AG04450 (cell line): ENCODE measurements around the gene GDF10. TPM values are rescaled to one million over a fixed set of nuclear protein-coding genes. Genes with fewer than 3 reads are reported as not detected.

Experiments used
- CTCF ChIA-PET: fragments of 300-600, 350-600 bp; formaldehyde crosslinking; extraction: SDS; loops from one replicate; lab custom pipeline; 2022; ENCODE audit warnings: antibody characterized with exemption, inconsistent platforms; lab: Charles Lee
- POLR2A ChIA-PET: fragments of 350-600 bp; formaldehyde crosslinking; extraction: SDS; loops from one replicate; lab custom pipeline; 2021; ENCODE audit warnings: antibody characterized with exemption, inconsistent platforms; lab: Yijun Ruan, JAX
- DNase-seq: peaks from one replicate; pipeline ENCODE4 v3.0.0-alpha.2; 2011; ENCODE audit warnings: low read depth, low spot score
- H3K27ac ChIP-seq: one replicate; pipeline ENCODE4 v1.5.1; 2012; ENCODE audit warnings: low read depth, low read length, control low read depth
- H3K27me3 ChIP-seq: one replicate; pipeline ENCODE4 v1.6.0; 2012; ENCODE audit warnings: low read length; ENCODE audit not compliant: control insufficient read depth, insufficient read depth
- H3K4me3 ChIP-seq: 2 replicates; pipeline ENCODE4 v1.5.1; 2011; ENCODE audit warnings: mild to moderate bottlenecking, low read depth, low read length, control low read depth
- H3K9me3 ChIP-seq: 2 replicates; pipeline ENCODE4 v1.5.1; 2012; ENCODE audit warnings: low read length; ENCODE audit not compliant: control insufficient read depth, insufficient read depth
- polyA minus RNA-seq: library from RNA; depleted of rRNA, polyadenylated mRNA; stranded (reverse); fragments of >200 nt; gene quantifications from 2 replicates; pipeline ENCODE4 v1.2.3, GENCODE V29; 2011; rRNA and poly(A)+ RNA removed
- polyA plus RNA-seq: library from polyadenylated mRNA; depleted of rRNA; stranded (reverse); fragments of >200 nt; gene quantifications from 2 replicates; pipeline ENCODE4 v1.2.3, GENCODE V29; 2011; rRNA removed
- TF ChIP-seq, protein P1 (sequence below): IDR thresholded peaks from 2 replicates; pipeline ENCODE4 v1.5.1; 2011; ENCODE audit warnings: low read depth, low read length, control low read depth, inconsistent platforms

Gene GDF10, protein sequence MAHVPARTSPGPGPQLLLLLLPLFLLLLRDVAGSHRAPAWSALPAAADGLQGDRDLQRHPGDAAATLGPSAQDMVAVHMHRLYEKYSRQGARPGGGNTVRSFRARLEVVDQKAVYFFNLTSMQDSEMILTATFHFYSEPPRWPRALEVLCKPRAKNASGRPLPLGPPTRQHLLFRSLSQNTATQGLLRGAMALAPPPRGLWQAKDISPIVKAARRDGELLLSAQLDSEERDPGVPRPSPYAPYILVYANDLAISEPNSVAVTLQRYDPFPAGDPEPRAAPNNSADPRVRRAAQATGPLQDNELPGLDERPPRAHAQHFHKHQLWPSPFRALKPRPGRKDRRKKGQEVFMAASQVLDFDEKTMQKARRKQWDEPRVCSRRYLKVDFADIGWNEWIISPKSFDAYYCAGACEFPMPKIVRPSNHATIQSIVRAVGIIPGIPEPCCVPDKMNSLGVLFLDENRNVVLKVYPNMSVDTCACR
- polyA plus RNA-seq (0.09 and 0.14 TPM in 2 replicates), polyA minus RNA-seq (0.09 and 0.48 TPM in 2 replicates)

DNA sequence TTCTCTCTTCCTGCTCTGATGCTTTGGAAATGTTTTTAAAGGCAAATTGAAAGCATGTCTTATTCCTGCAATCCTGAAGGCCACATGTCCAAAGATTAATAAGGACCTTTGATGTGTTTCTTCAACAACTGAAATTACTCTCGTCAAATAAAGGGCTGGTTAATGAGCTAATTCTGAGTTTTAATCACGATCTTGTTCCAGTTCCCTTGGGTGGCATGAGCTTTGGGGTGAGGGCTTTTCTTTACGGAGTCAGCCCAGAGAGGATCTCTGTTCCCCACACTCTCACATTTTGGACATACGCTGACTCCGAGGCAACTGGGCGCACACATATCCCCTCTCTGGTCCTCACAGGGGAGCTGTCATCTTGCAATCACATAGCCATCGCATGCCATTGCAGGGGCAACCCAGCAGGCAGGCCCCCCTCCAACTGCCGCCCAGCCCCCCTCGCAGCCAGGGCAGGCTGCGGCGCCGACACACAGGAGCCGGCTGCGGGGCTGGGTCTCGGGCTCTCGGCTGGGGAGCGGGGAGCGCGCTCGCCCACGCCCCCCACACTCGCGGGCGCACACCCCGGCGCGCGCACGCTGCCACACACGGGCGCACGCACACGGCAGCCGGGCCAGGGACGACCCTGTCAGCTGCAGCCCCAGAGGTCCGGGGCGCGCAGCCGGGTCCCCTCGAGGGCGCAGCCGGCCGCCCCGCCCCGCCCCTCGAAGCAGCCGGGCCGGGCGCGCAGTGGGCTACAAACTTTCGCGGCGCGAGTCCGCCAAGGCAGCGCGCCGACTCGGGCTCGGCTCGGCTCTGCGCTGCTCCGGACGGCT, at the start of gene GDF10:
Gene GDF10, plus strand, starts transcription at position 587 of the 818 bp plus-strand sequence. CDS start 455 bp downstream, outside the sequence.
- CTCF ChIA-PET = interaction anchor here (1.4 kb wide), 2 partner anchors 12 to 275 kb away, joined by 4 to 5 read pairs; no protein-coding TSS in a partner anchor
- peak within 1 kb of the TSS; percentile 34; the same call in 1 of the 2 replicates for H3K4me3 ChIP-seq
- POLR2A ChIA-PET = no interaction called here
- no peak within 1 kb of the TSS for H3K27ac ChIP-seq
- DNase-seq = no peak
- H3K27me3 ChIP-seq = peaks cover 71% of the 10 kb centered on the region
- TF ChIP-seq, protein P1, sequence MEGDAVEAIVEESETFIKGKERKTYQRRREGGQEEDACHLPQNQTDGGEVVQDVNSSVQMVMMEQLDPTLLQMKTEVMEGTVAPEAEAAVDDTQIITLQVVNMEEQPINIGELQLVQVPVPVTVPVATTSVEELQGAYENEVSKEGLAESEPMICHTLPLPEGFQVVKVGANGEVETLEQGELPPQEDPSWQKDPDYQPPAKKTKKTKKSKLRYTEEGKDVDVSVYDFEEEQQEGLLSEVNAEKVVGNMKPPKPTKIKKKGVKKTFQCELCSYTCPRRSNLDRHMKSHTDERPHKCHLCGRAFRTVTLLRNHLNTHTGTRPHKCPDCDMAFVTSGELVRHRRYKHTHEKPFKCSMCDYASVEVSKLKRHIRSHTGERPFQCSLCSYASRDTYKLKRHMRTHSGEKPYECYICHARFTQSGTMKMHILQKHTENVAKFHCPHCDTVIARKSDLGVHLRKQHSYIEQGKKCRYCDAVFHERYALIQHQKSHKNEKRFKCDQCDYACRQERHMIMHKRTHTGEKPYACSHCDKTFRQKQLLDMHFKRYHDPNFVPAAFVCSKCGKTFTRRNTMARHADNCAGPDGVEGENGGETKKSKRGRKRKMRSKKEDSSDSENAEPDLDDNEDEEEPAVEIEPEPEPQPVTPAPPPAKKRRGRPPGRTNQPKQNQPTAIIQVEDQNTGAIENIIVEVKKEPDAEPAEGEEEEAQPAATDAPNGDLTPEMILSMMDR = no peak
- H3K9me3 ChIP-seq = no peaks in the 10 kb centered on the region

DNA sequence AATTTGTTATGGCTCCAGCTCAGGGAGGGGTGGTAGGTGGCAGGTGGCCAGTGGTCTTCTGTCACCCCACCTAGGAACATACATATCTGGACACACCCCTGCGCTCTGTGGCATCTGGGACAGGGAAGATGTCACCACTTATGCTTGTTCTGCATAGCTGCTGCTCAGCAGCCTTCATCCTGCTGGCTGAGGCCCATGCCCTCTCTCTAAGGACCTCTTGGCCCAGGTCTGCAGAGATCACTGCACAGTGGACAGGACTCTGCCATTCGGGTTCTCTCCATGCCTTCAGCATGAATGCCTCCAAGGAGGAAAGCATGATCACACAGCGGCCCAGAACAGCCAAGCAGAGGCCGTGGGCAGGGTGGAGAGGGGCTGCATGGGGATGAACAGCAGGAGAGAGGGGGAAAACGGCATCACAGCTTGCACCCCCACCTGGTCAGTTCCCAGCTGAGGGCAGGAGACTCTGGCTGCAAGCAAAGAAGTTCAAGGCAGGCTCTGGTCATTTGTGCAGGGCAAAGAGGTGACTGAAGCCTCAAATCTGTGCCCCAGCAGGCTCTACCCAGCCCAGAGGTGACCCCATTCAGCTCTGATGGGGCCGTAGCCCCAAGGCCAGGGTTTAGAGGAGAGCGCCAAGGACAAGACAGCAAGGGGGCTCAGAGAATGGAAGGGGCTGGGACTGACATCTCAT, 47.8 kb upstream of the GDF10 start:
- Histone ChIP-seq H3K27ac (no peak overlapping the region), H3K27me3 (peaks cover 7% of the 10 kb centered on the region), H3K4me3 (no peak overlapping the region), H3K9me3 (no peaks in the 10 kb centered on the region; the same call in 1 of the 2 replicates)
- DNase-seq = no peak
- TF ChIP-seq, protein P1 = no peak
- ChIA-PET CTCF (interaction anchor here (0.6 kb wide), 1 partner anchor 181 kb away, joined by 3 read pairs; no protein-coding TSS in a partner anchor), POLR2A (no interaction called here)

DNA sequence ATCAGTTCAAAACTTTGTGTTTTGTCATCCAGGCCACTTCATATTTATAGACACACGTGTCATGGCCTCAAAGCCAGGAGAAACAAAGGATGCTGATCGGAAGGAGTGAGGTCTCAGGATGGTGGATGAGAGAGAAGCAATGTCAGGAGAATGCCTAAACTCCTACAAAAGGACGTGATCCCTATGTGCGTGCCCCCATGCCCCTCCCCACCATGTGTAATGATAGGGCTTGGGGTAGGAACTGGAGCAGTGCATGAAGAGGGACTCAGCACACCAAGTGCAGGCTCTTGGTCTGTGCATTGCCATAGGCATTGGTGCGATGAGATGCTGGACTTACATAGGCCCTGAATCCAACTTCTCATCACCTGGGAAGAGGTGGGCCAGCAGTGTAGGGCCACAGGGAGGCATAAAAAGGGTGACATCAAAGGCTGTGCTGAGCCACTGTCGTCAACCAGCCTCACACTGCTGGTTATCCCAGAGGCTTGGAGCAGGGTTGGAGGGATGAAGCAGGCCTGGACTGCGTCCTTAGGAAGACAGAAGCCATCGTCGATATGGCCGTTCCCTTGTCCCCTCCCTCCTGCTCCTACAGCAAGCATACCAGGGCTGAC, 46.9 kb upstream of the GDF10 start:
- DNase-seq = no peak
- Histone ChIP-seq H3K27ac (no peak overlapping the region), H3K27me3 (peaks cover 7% of the 10 kb centered on the region), H3K9me3 (no peaks in the 10 kb centered on the region; the same call in 1 of the 2 replicates), H3K4me3 (no peak overlapping the region)
- CTCF ChIA-PET = no interaction called here
- TF ChIP-seq, protein P1 = no peak
- POLR2A ChIA-PET = no interaction called here

DNA sequence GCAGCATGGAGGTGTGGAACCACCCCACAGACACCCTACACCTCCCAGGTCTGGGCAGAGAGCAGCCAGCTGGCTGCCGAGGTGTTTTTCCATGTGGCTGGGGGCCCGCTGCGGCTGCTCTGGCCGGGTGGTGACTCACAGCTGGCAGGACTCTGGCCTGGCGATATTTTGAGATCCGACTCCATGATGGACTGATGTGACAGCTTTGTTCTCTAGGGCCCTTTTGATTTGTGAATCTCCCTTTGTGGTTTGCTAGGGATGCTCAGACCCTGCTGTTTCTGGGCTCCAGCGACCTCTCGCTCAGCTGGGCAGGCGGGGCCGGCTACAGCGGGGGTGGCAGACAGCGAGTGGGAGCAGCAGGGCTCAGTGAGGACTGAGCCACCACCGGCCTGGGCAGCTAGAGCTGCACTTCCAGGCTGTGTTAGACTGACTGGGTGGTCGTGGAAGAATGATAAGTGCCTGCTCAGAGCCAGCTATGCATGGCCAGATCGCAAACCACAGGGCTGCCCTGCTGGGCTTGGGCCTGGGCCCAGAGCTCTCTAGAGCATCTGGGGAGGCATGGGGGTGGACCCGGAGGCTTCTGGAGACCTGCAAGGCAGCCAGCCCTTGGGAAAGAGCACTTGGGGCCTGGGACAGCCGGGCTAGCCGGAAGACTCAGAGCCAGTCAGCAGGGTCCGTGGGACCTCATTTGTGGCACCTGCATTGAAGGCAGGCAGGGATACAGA, 46.2 kb upstream of the GDF10 start:
- peak overlapping the region; percentile 31 for H3K27ac ChIP-seq

More for the DNA sequence above, 46.2 kb upstream of the GDF10 start:
- DNase-seq = peak; percentile 3
- Histone ChIP-seq H3K27me3 (peaks cover 7% of the 10 kb centered on the region), H3K4me3 (no peak overlapping the region), H3K9me3 (no peaks in the 10 kb centered on the region; the same call in 1 of the 2 replicates)
- ChIA-PET CTCF (no interaction called here), POLR2A (no interaction called here)
- TF ChIP-seq, protein P1 = no peak
